Ascending aorta (tissue), 2 donors: Measurements from ENCODE around the gene KLHL1. TPM values are rescaled to one million over a fixed set of nuclear protein-coding genes. Genes with fewer than 3 reads are reported as not detected.

Experiments used
- DNase-seq, 2 donors: peaks; one replicate each; pipeline ENCODE4 v3.0.0-alpha.2; 2019; ENCODE audit warnings: low spot score in 2 of 2
- H3K27ac ChIP-seq, 2 donors: fragments of 200-600 bp; sonication (generic); one replicate each; pipeline ENCODE4 v1.5.1; 2016 to 2017; ENCODE audit warnings: mild to moderate bottlenecking in 1 of 2
- H3K27me3 ChIP-seq: fragments of 200-600 bp; sonication (generic); one replicate; pipeline ENCODE4 v1.5.1; 2017
- H3K36me3 ChIP-seq, 2 donors: fragments of 200-600 bp; sonication (generic); one replicate each; pipeline ENCODE4 v1.5.1; 2016
- H3K4me1 ChIP-seq, 2 donors: fragments of 200-600 bp; sonication (generic); one replicate each; pipeline ENCODE4 v1.5.1; 2016 to 2017; ENCODE audit warnings: mild to moderate bottlenecking in 1 of 2
- H3K4me3 ChIP-seq, 2 donors: fragments of 200-600 bp; sonication (generic); one replicate each; pipeline ENCODE4 v1.5.1; 2016 to 2017; ENCODE audit warnings: mild to moderate bottlenecking in 1 of 2
- H3K9me3 ChIP-seq, 2 donors: fragments of 200-600 bp; sonication (generic); one replicate each; pipeline ENCODE4 v1.5.1; 2016
- intact Hi-C: fragments of 100-400 bp; cut with DNase I; formaldehyde crosslinking; loops from one replicate; pipeline ENCODE4 v1.15.1; 2023
- total RNA-seq: library from RNA; depleted of rRNA; stranded (reverse); fragments of >200 nt; gene quantifications from one replicate; pipeline ENCODE4 v1.1.0, GENCODE V29; 2016
- TF ChIP-seq, protein P1 (sequence below), 3 experiments: fragments of 200-600 bp in 2 of 3; fragments of 450-650 bp in 1 of 3; sonication (generic) in 2 of 3; IDR thresholded peaks; one replicate each; pipeline ENCODE4 v1.5.1; 2016 to 2019; ENCODE audit warnings: antibody characterized with exemption in 3 of 3, mild to moderate bottlenecking in 1 of 3, moderate library complexity in 1 of 3

KLHL1 gene
- total RNA-seq, 1 donor from 2014 or later, result not detected

DNA sequence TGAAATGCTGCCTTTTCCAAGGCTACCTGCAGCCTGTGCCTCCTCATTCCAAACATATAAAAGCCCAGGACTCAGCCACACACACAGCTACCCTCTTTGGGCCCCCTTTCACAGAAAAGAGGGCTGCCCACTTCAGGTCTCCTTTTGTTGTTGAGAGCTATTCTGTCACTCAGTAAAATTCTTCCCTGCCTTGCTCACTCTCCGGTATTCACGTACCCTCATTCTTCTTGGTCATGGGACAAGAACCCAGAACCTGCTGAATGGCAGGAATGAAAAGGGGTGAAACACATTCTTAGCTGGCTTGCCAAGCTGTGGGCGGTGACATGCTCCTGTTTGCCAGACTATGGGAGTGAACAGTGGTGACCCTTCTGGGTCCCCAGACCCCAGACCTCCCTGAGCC lies 338.6 kb downstream of the KLHL1 start:
- Histone ChIP-seq H3K4me3 (no peak overlapping the region), H3K9me3 (no peaks in the 10 kb centered on the region), H3K4me1 (no peaks in the 10 kb centered on the region), H3K27me3 (no peaks in the 10 kb centered on the region), H3K36me3 (no peaks in the 10 kb centered on the region), H3K27ac (no peak overlapping the region)
- DNase-seq, result no peak
- intact Hi-C loops, result no loop called here
- TF ChIP-seq, protein P1, sequence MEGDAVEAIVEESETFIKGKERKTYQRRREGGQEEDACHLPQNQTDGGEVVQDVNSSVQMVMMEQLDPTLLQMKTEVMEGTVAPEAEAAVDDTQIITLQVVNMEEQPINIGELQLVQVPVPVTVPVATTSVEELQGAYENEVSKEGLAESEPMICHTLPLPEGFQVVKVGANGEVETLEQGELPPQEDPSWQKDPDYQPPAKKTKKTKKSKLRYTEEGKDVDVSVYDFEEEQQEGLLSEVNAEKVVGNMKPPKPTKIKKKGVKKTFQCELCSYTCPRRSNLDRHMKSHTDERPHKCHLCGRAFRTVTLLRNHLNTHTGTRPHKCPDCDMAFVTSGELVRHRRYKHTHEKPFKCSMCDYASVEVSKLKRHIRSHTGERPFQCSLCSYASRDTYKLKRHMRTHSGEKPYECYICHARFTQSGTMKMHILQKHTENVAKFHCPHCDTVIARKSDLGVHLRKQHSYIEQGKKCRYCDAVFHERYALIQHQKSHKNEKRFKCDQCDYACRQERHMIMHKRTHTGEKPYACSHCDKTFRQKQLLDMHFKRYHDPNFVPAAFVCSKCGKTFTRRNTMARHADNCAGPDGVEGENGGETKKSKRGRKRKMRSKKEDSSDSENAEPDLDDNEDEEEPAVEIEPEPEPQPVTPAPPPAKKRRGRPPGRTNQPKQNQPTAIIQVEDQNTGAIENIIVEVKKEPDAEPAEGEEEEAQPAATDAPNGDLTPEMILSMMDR (IDR thresholded peaks at IDR 0.05), result no peak

DNA sequence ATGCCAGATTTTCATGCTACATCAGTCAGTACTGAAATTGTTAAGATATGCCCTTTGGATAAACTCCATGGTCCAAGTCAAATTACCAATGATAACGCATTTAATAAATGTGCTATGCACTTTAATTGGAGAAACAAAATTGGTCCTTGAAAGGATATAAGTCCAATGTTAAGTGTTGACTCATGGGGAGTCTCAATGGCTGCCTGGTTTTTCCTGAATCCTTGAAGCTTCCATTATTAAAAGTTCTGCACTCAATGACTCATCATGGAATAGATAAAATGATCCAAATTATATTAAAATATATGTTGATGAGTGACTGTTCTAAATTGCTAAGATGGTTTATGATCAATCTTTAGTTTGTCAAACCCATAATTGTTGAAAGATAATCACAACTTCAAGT lies 346.7 kb downstream of the KLHL1 start:
- TF ChIP-seq, protein P1 (IDR thresholded peaks at IDR 0.05), result no peak
- Histone ChIP-seq H3K4me1 (no peaks in the 10 kb centered on the region), H3K36me3 (no peaks in the 10 kb centered on the region), H3K27ac (no peak overlapping the region), H3K9me3 (no peaks in the 10 kb centered on the region), H3K27me3 (no peaks in the 10 kb centered on the region), H3K4me3 (no peak overlapping the region)
- intact Hi-C loops, result no loop called here
- DNase-seq, result no peak

DNA sequence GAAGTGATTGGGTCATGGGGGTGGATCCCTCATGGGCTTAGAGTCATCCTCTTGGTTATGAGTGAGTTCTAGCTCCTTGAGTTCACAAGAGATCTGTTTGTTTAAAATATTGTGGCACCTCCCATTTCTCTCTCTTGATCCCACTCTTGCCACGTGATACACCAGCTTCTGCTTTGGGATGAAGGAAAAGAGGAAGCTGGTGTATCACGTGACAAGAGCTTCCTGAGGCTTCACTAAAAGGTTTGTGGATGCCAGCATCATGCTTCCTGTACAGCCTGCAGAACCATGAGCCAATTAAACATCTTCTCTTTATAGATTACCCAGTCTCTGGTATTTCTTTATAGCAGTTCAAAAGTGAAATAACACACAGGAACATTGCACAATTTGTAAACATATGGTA lies 353.2 kb downstream of the KLHL1 start:
- intact Hi-C loops, result no loop called here
- H3K4me3 ChIP-seq, result no peak overlapping the region
- no peak overlapping the region for H3K27ac ChIP-seq
- no peaks in the 10 kb centered on the region for H3K27me3 ChIP-seq
- TF ChIP-seq, protein P1 (IDR thresholded peaks at IDR 0.05), result no peak
- DNase-seq, result no peak
- no peaks in the 10 kb centered on the region for H3K4me1 ChIP-seq
- no peaks in the 10 kb centered on the region for H3K9me3 ChIP-seq
- H3K36me3 ChIP-seq, result no peaks in the 10 kb centered on the region

DNA sequence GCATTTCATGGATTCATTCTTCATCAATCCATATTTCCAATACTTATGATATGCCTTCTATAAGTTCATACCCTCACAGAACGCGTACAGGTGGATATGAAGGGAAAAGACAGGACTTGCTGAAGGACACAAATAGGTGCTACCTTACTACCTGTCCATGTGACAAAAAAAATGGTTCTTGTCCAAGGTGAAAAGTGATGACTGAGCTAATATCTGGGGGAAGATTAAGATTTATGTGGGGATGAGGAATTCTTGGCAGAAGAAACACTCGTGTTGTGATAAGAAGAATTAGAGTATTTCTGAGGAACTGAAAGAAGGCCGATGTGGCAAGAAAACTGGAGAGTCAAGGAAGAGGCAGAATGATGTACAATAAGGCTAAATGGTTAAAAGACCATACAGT lies 357.0 kb downstream of the KLHL1 start:
- Histone ChIP-seq H3K4me3 (no peak overlapping the region), H3K36me3 (no peaks in the 10 kb centered on the region), H3K27ac (no peak overlapping the region), H3K27me3 (no peaks in the 10 kb centered on the region), H3K9me3 (no peaks in the 10 kb centered on the region), H3K4me1 (no peaks in the 10 kb centered on the region)
- DNase-seq, result no peak
- intact Hi-C loops, result no loop called here
- TF ChIP-seq, protein P1 (IDR thresholded peaks at IDR 0.05), result no peak

DNA sequence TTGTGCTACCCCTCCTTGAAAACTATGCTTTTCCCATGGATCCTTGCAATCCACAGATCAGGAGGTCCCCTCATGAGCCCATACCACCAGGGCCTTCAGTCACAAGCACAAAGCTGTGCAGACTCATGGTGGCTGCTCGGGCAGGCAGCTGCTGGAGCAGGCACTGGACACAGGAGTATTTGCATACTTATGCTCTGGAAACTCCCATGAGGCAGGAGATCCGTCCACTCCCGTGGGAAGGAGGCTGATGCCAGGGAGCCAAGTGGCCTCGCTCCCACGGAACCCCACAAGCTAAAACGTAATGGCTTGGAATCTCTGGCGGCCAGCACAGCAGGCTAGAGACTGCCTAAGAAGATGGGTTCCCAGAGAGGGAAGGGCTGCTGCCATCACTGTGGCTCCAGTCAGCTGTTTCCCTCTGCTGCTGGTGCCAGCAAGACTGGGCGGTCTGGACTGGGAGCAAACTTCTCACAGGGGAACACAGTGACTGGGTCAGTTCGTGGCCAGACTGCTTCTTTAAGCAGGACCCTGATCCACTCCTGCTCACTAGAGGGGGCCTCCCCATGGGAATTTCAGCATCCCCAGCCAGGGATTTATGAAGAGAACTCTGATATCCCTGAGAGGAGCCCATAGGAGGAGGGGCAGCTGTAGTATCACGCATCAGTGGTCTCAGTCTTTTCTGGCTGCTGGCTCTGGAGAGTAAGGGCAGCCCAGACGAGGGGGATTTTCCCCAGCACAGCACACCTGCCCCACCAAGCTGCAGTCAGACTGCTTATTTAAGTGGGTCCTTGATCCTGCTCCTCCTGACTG lies 370.9 kb downstream of the KLHL1 start:
- no peaks in the 10 kb centered on the region for H3K27me3 ChIP-seq

More for the DNA sequence above, 370.9 kb downstream of the KLHL1 start:
- intact Hi-C loops, result no loop called here
- Histone ChIP-seq H3K4me3 (no peak overlapping the region), H3K4me1 (no peaks in the 10 kb centered on the region), H3K27ac (no peak overlapping the region), H3K36me3 (no peaks in the 10 kb centered on the region), H3K9me3 (no peaks in the 10 kb centered on the region)
- DNase-seq, result no peak
- TF ChIP-seq, protein P1 (IDR thresholded peaks at IDR 0.05), result no peak
